PC-3 (cell line): ENCODE results near the gene SLC15A5. TPM values are rescaled to one million over a fixed set of nuclear protein-coding genes. Genes with fewer than 3 reads are reported as not detected.

Source experiments
- ATAC-seq: fragments of 200-7000 bp; cut with Tn5 transposase; 2 replicates; pipeline ENCODE4 v1.9.1; 2020; ENCODE audit warnings: mild to moderate bottlenecking, moderate library complexity
- BruUV-seq: library from RNA; stranded (reverse); fragments of 400-500 nt; replicated peaks from 2 replicates; lab custom pipeline; 2021; lab: Mats Ljungman, UMichigan
- CTCF ChIA-PET: fragments of 300-600 bp; sonication (Branson Sonifier 250); formaldehyde crosslinking; loops from one replicate; lab custom pipeline; 2022; ENCODE audit warnings: antibody characterized with exemption; lab: Charles Lee
- POLR2A ChIA-PET: fragments of 300-600 bp; sonication (Branson Sonifier 250); formaldehyde crosslinking; loops from one replicate; lab custom pipeline; 2022; ENCODE audit warnings: antibody characterized with exemption; ENCODE audit not compliant: unreplicated experiment; lab: Charles Lee
- DNase-seq: peaks from one replicate; pipeline ENCODE4 v3.0.0-alpha.2; 2015
- H2AFZ ChIP-seq: fragments of 300-600 bp; sonication (generic); 2 replicates; pipeline ENCODE4 v1.6.0; 2016; ENCODE audit warnings: antibody characterized with exemption, low read length
- H3F3A ChIP-seq: fragments of 300-600 bp; sonication (generic); one replicate; pipeline ENCODE4 v1.6.0; 2017; ENCODE audit warnings: antibody characterized with exemption, low read length, control low read depth, mild to moderate bottlenecking; ENCODE audit not compliant: unreplicated experiment
- H3K27ac ChIP-seq: fragments of 300-600 bp; sonication (generic); 2 replicates; pipeline ENCODE4 v1.5.1; 2016; ENCODE audit warnings: mild to moderate bottlenecking, low read length
- H3K27me3 ChIP-seq: fragments of 300-600 bp; sonication (generic); 2 replicates; pipeline ENCODE4 v1.6.1; 2016; ENCODE audit warnings: low read length, mixed read lengths
- H3K36me3 ChIP-seq: fragments of 300-600 bp; sonication (generic); 2 replicates; pipeline ENCODE4 v1.6.1; 2016; ENCODE audit warnings: low read depth, mixed run types, low read length, mixed read lengths
- H3K4me1 ChIP-seq: fragments of 300-600 bp; sonication (generic); 2 replicates; pipeline ENCODE4 v1.5.1; 2016; ENCODE audit warnings: low read length; ENCODE audit not compliant: insufficient read depth
- H3K4me2 ChIP-seq: fragments of 300-600 bp; sonication (generic); 2 replicates; pipeline ENCODE4 v1.6.0; 2016; ENCODE audit warnings: low read length
- H3K4me3 ChIP-seq: fragments of 300-600 bp; sonication (generic); 2 replicates; pipeline ENCODE4 v1.5.1; 2016; ENCODE audit warnings: mild to moderate bottlenecking, low read length, mixed read lengths
- H3K79me2 ChIP-seq: fragments of 300-600 bp; sonication (generic); 2 replicates; pipeline ENCODE4 v1.6.1; 2017; ENCODE audit warnings: low read length, mixed read lengths
- H3K9ac ChIP-seq: fragments of 300-600 bp; sonication (generic); 2 replicates; pipeline ENCODE4 v1.6.0; 2016; ENCODE audit warnings: mild to moderate bottlenecking, low read length
- H3K9me2 ChIP-seq: fragments of 300-600 bp; sonication (generic); replicated peaks from 2 replicates; pipeline ENCODE4 v1.6.1; 2016; ENCODE audit warnings: mixed run types, low read length, mixed read lengths
- H3K9me3 ChIP-seq: fragments of 300-600 bp; sonication (generic); 2 replicates; pipeline ENCODE4 v1.6.1; 2016; ENCODE audit warnings: low read length, mixed read lengths
- H4K20me1 ChIP-seq: fragments of 300-600 bp; sonication (generic); 2 replicates; pipeline ENCODE4 v1.6.1; 2016; ENCODE audit warnings: low read length, mixed read lengths
- EZH2 ChIP-seq: fragments of 300-600 bp; sonication (generic); IDR thresholded peaks from one replicate; pipeline ENCODE4 v1.6.1; 2017; ENCODE audit warnings: antibody characterized with exemption, mild to moderate bottlenecking, low read length; ENCODE audit not compliant: unreplicated experiment
- EZH2phosphoT487 ChIP-seq: fragments of 300-600 bp; sonication (generic); IDR thresholded peaks from 2 replicates; pipeline ENCODE4 v1.6.1; 2018; ENCODE audit warnings: mild to moderate bottlenecking, antibody characterized with exemption, low read length, borderline replicate concordance
- intact Hi-C: fragments of 100-400 bp; cut with micrococcal nuclease; formaldehyde crosslinking; loops from 2 replicates; pipeline ENCODE4 v1.9.0; 2023
- total RNA-seq: library from RNA; depleted of rRNA; stranded (reverse); fragments of >200 nt; gene quantifications from 2 replicates; pipeline ENCODE4 v1.2.3, GENCODE V29; 2014
- TF ChIP-seq, protein P1 (sequence below): fragments of 300-600 bp; sonication (generic); conservative IDR thresholded peaks from 2 replicates; pipeline ENCODE4 v1.5.1; 2017; ENCODE audit warnings: antibody characterized with exemption, low read depth, mild to moderate bottlenecking, low read length

The SLC15A5 gene
- total RNA-seq, 1 experiment from 2014 or later: not detected

DNA sequence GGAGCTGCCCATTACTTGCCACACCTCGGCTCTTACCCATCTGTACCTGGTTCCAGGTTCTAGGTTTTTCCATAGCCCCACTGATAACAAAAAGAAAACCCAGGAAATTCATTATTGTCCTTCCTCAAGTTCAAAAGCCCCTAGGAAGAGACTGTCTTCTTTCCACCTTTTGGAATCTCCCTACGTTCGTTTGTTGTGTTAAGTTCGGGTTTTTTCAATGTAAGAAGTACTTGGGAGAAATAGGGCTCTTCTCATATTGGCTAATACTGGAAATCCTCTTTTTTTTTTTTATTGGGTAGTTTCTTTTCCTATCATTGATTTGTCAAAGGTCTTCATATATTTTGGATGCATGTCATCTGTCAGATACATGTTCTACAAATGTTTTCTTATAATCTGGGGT lies 17.3 kb downstream of the SLC15A5 start:
- intact Hi-C loops: no loop called here
- Histone ChIP-seq H4K20me1 (no peaks in the 10 kb centered on the region), H3F3A (no peaks in the 10 kb centered on the region), H3K27me3 (no peaks in the 10 kb centered on the region), H3K36me3 (no peaks in the 10 kb centered on the region), H3K4me1 (no peaks in the 10 kb centered on the region), H3K9me2 (no peaks in the 10 kb centered on the region), H3K79me2 (no peaks in the 10 kb centered on the region), H3K9ac (no peak overlapping the region), H3K4me3 (no peak overlapping the region), H2AFZ (no peak overlapping the region), H3K4me2 (no peak overlapping the region), H3K9me3 (no peaks in the 10 kb centered on the region), H3K27ac (no peak overlapping the region)
- no peak for DNase-seq
- TF ChIP-seq EZH2: no peak
- TF ChIP-seq, protein P1, sequence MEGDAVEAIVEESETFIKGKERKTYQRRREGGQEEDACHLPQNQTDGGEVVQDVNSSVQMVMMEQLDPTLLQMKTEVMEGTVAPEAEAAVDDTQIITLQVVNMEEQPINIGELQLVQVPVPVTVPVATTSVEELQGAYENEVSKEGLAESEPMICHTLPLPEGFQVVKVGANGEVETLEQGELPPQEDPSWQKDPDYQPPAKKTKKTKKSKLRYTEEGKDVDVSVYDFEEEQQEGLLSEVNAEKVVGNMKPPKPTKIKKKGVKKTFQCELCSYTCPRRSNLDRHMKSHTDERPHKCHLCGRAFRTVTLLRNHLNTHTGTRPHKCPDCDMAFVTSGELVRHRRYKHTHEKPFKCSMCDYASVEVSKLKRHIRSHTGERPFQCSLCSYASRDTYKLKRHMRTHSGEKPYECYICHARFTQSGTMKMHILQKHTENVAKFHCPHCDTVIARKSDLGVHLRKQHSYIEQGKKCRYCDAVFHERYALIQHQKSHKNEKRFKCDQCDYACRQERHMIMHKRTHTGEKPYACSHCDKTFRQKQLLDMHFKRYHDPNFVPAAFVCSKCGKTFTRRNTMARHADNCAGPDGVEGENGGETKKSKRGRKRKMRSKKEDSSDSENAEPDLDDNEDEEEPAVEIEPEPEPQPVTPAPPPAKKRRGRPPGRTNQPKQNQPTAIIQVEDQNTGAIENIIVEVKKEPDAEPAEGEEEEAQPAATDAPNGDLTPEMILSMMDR: no peak
- no peak for TF ChIP-seq EZH2phosphoT487
- ChIA-PET CTCF (no interaction called here), POLR2A (interaction anchor here (0.6 kb wide), 1 partner anchor 38 kb away, joined by 4 read pairs; no protein-coding TSS in a partner anchor)
- no TSS peak for BruUV-seq
- no peak for ATAC-seq

DNA sequence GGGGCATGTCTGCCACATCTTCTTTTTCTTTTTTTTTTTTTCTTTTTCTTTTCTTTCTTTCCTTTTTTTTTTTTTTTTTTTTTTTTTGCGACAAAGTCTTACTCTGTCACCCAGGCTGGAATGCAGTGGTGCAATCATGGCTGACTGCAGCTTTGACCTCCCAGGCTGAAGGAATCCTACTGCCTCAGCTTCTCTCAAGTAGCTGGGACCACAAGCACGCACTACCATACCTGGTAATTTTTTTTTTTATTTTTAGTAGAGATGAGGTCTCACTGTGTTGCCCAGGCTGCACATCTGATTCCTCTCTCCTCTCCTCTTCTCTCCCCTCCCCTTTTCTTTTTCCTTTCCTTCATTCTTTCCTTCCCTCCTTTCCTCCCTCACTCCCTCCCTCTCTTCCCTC lies 18.5 kb downstream of the SLC15A5 start:
- ATAC-seq (no peak), DNase-seq (no peak)
- no peak overlapping the region for H2AFZ ChIP-seq
- TF ChIP-seq EZH2phosphoT487 (no peak), EZH2 (no peak)
- TF ChIP-seq, protein P1: no peak
- POLR2A ChIA-PET: no interaction called here
- H3K36me3 ChIP-seq: no peaks in the 10 kb centered on the region
- H3K27ac ChIP-seq: no peak overlapping the region
- H3K9me3 ChIP-seq: no peaks in the 10 kb centered on the region
- H3K4me1 ChIP-seq: no peaks in the 10 kb centered on the region
- H3F3A ChIP-seq: no peaks in the 10 kb centered on the region
- CTCF ChIA-PET: no interaction called here
- H4K20me1 ChIP-seq: no peaks in the 10 kb centered on the region
- no peaks in the 10 kb centered on the region for H3K27me3 ChIP-seq
- no peak overlapping the region for H3K9ac ChIP-seq
- H3K9me2 ChIP-seq: no peaks in the 10 kb centered on the region
- BruUV-seq: no TSS peak
- intact Hi-C loops: no loop called here
- H3K4me2 ChIP-seq: no peak overlapping the region
- H3K79me2 ChIP-seq: no peaks in the 10 kb centered on the region
- no peak overlapping the region for H3K4me3 ChIP-seq

DNA sequence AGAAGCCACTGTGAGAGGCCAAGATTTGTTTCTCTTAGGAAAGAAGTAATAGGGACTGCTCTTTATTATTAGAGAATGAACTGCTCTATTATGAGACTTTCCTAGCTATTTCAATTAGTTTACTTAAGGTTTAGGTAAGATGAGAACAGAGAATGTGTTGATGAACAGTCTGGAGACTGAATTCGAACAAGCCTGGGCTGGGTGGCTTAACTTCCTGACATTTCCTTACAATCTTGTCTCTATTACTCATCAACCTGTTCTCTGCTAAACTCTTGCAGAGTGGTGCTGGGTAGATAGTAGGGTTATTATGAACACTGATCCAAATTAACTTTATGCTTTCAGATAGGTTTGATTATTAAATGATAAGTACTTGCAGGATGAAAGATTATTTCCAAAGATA lies 31.2 kb downstream of the SLC15A5 start:
- no TSS peak for BruUV-seq
- H3K4me3 ChIP-seq: no peak overlapping the region
- H4K20me1 ChIP-seq: no peaks in the 10 kb centered on the region
- peak; percentile 4 for DNase-seq
- no peaks in the 10 kb centered on the region for H3K79me2 ChIP-seq
- no peaks in the 10 kb centered on the region for H3K36me3 ChIP-seq
- no peak for TF ChIP-seq EZH2
- TF ChIP-seq EZH2phosphoT487: no peak
- TF ChIP-seq, protein P1: no peak
- H3F3A ChIP-seq: no peaks in the 10 kb centered on the region
- no peak overlapping the region for H2AFZ ChIP-seq
- no peaks in the 10 kb centered on the region for H3K9me2 ChIP-seq
- no peak overlapping the region for H3K4me2 ChIP-seq
- H3K27ac ChIP-seq: no peak overlapping the region
- ChIA-PET POLR2A (no interaction called here), CTCF (no interaction called here)
- intact Hi-C loops: no loop called here
- no peaks in the 10 kb centered on the region for H3K4me1 ChIP-seq
- H3K9me3 ChIP-seq: no peaks in the 10 kb centered on the region
- H3K27me3 ChIP-seq: no peaks in the 10 kb centered on the region
- ATAC-seq: no peak
- H3K9ac ChIP-seq: no peak overlapping the region
